SK-N-SH (cell line): ENCODE measurements around the gene OBP2B.

Source experiments
- CHD2 ChIP-seq: fragments of 150-350 bp; IDR thresholded peaks from 2 replicates; pipeline ENCODE4 v1.6.1; 2018; ENCODE audit warnings: low read length; ENCODE audit not compliant: partially characterized antibody
- EP300 ChIP-seq, 2 experiments: IDR thresholded peaks; 2 replicates each; pipeline versions ENCODE4 v1.4.0 to v1.6.1; 2012; ENCODE audit warnings: borderline replicate concordance in 1 of 2, low read depth in 1 of 2, low read length in 1 of 2
- FOXM1 ChIP-seq: IDR thresholded peaks from 2 replicates; pipeline ENCODE4 v1.4.0; 2012; ENCODE audit warnings: low read depth, mild to moderate bottlenecking
- JUND ChIP-seq: IDR thresholded peaks from 2 replicates; pipeline ENCODE4 v1.4.0; 2012
- MXI1 ChIP-seq: IDR thresholded peaks from 2 replicates; pipeline ENCODE4 v1.6.1; 2012; ENCODE audit warnings: mild to moderate bottlenecking, low read depth, low read length, improper control_type of control experiment
- NRF1 ChIP-seq: IDR thresholded peaks from 2 replicates; pipeline ENCODE4 v1.6.1; 2012; ENCODE audit warnings: low read depth, mild to moderate bottlenecking, low read length
- RAD21 ChIP-seq: IDR thresholded peaks from 2 replicates; pipeline ENCODE4 v1.6.1; 2012; ENCODE audit warnings: mild to moderate bottlenecking, low read length
- RFX5 ChIP-seq: IDR thresholded peaks from 2 replicates; pipeline ENCODE4 v1.6.1; 2012; ENCODE audit warnings: mild to moderate bottlenecking, improper control_type of control experiment, low read length
- TAF1 ChIP-seq: IDR thresholded peaks from 2 replicates; pipeline ENCODE4 v1.6.1; 2012; ENCODE audit warnings: low read depth, mild to moderate bottlenecking, low read length, moderate library complexity, borderline replicate concordance
- TCF12 ChIP-seq: IDR thresholded peaks from 2 replicates; pipeline ENCODE4 v1.4.0; 2012
- TEAD4 ChIP-seq: IDR thresholded peaks from 2 replicates; pipeline ENCODE4 v1.4.0; 2012; ENCODE audit warnings: mild to moderate bottlenecking, borderline replicate concordance; ENCODE audit not compliant: insufficient read depth
- YY1 ChIP-seq: IDR thresholded peaks from 2 replicates; pipeline ENCODE4 v1.4.0; 2012; ENCODE audit warnings: low read depth, mild to moderate bottlenecking
- TF ChIP-seq, protein P1 (sequence below): fragments of 200-600 bp; sonication (generic); IDR thresholded peaks from 2 replicates; pipeline ENCODE4 v1.6.1; 2017; ENCODE audit warnings: antibody characterized with exemption, mild to moderate bottlenecking, moderate library complexity
- TF ChIP-seq, protein P2 (sequence below): IDR thresholded peaks from 2 replicates; pipeline ENCODE4 v1.6.1; 2012; ENCODE audit warnings: mild to moderate bottlenecking, low read depth, low read length, moderate library complexity

DNA sequence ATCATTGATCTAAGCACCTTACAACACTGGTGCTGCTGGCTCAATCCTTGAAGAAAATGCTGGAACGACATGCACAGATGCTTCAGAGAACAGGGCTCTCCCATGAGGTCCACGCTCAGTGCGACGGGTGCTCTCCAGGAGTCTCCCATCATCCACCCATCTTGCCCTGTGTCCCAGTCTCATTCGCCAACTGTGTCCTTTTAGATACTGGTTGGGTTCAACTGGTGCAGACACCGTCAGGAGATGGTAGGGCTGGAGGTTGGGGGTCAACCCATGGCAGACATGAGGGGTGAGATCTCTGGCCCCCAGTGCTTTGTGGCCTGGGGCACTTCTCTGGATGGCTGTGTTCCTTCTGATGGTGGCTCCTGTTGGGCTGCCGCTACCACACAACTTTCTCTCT is 1.6 kb upstream of the OBP2B start:
- TF ChIP-seq JUND (no peak), MXI1 (no peak), YY1 (no peak), EP300 (IDR thresholded peaks at IDR 0.05; ENCODE audit: borderline replicate concordance in 1 of 2, low read depth in 1 of 2, low read length in 1 of 2) (no peak), RFX5 (no peak), RAD21 (no peak), TAF1 (no peak), TEAD4 (no peak), TCF12 (no peak), NRF1 (no peak), CHD2 (no peak), FOXM1 (no peak)
- TF ChIP-seq, protein P1, sequence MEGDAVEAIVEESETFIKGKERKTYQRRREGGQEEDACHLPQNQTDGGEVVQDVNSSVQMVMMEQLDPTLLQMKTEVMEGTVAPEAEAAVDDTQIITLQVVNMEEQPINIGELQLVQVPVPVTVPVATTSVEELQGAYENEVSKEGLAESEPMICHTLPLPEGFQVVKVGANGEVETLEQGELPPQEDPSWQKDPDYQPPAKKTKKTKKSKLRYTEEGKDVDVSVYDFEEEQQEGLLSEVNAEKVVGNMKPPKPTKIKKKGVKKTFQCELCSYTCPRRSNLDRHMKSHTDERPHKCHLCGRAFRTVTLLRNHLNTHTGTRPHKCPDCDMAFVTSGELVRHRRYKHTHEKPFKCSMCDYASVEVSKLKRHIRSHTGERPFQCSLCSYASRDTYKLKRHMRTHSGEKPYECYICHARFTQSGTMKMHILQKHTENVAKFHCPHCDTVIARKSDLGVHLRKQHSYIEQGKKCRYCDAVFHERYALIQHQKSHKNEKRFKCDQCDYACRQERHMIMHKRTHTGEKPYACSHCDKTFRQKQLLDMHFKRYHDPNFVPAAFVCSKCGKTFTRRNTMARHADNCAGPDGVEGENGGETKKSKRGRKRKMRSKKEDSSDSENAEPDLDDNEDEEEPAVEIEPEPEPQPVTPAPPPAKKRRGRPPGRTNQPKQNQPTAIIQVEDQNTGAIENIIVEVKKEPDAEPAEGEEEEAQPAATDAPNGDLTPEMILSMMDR = no peak
- TF ChIP-seq, protein P2, sequence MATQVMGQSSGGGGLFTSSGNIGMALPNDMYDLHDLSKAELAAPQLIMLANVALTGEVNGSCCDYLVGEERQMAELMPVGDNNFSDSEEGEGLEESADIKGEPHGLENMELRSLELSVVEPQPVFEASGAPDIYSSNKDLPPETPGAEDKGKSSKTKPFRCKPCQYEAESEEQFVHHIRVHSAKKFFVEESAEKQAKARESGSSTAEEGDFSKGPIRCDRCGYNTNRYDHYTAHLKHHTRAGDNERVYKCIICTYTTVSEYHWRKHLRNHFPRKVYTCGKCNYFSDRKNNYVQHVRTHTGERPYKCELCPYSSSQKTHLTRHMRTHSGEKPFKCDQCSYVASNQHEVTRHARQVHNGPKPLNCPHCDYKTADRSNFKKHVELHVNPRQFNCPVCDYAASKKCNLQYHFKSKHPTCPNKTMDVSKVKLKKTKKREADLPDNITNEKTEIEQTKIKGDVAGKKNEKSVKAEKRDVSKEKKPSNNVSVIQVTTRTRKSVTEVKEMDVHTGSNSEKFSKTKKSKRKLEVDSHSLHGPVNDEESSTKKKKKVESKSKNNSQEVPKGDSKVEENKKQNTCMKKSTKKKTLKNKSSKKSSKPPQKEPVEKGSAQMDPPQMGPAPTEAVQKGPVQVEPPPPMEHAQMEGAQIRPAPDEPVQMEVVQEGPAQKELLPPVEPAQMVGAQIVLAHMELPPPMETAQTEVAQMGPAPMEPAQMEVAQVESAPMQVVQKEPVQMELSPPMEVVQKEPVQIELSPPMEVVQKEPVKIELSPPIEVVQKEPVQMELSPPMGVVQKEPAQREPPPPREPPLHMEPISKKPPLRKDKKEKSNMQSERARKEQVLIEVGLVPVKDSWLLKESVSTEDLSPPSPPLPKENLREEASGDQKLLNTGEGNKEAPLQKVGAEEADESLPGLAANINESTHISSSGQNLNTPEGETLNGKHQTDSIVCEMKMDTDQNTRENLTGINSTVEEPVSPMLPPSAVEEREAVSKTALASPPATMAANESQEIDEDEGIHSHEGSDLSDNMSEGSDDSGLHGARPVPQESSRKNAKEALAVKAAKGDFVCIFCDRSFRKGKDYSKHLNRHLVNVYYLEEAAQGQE = no peak
